PC-3 (cell line): ENCODE measurements around the gene CCDC34.
"Not testable (repeated sequence)": the region's sequence is repeated elsewhere in the genome, so short reads cannot be mapped to it uniquely, and the experiment has no call there.

Source experiments
- EZH2 ChIP-seq: fragments of 300-600 bp; sonication (generic); IDR thresholded peaks from one replicate; pipeline ENCODE4 v1.6.1; 2017; ENCODE audit warnings: antibody characterized with exemption, mild to moderate bottlenecking, low read length; ENCODE audit not compliant: unreplicated experiment
- TF ChIP-seq, protein P1 (sequence below): fragments of 300-600 bp; sonication (generic); conservative IDR thresholded peaks from 2 replicates; pipeline ENCODE4 v1.5.1; 2017; ENCODE audit warnings: antibody characterized with exemption, low read depth, mild to moderate bottlenecking, low read length

- TF ChIP-seq, protein P1, sequence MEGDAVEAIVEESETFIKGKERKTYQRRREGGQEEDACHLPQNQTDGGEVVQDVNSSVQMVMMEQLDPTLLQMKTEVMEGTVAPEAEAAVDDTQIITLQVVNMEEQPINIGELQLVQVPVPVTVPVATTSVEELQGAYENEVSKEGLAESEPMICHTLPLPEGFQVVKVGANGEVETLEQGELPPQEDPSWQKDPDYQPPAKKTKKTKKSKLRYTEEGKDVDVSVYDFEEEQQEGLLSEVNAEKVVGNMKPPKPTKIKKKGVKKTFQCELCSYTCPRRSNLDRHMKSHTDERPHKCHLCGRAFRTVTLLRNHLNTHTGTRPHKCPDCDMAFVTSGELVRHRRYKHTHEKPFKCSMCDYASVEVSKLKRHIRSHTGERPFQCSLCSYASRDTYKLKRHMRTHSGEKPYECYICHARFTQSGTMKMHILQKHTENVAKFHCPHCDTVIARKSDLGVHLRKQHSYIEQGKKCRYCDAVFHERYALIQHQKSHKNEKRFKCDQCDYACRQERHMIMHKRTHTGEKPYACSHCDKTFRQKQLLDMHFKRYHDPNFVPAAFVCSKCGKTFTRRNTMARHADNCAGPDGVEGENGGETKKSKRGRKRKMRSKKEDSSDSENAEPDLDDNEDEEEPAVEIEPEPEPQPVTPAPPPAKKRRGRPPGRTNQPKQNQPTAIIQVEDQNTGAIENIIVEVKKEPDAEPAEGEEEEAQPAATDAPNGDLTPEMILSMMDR, result not testable (repeated sequence)
- TF ChIP-seq EZH2, result not testable (repeated sequence)
Measured at GRCh38 chr11:27321340-27321739, 41.7 kb downstream of the CCDC34 start.
